ENCODE measurements around the gene GNAO1.
"Not testable (repeated sequence)": the region's sequence is repeated elsewhere in the genome, so short reads cannot be mapped to it uniquely, and the experiment has no call there.

GNAO1 gene

GRCh38 chr16:56366945-56367344, 175.7 kb downstream of the GNAO1 start:
- DNase-seq (ENCODE audit: low spot score): no peak

GRCh38 chr16:56367764-56368163, 176.5 kb downstream of the GNAO1 start:
- no peak for DNase-seq (ENCODE audit: low spot score)

GRCh38 chr16:56368545-56368944, 177.3 kb downstream of the GNAO1 start:
- no peak for DNase-seq (ENCODE audit: low spot score)

GRCh38 chr16:56369202-56369601, 177.9 kb downstream of the GNAO1 start:
- DNase-seq (ENCODE audit: low spot score): no peak

- DNase-seq (ENCODE audit: low spot score): no peak
Measured at GRCh38 chr16:56370185-56370874, 179.0 kb downstream of the GNAO1 start.

GRCh38 chr16:56370875-56371659, 179.8 kb downstream of the GNAO1 start:
- DNase-seq (ENCODE audit: low spot score): no peak

GRCh38 chr16:56371660-56371937, 180.3 kb downstream of the GNAO1 start:
- DNase-seq (ENCODE audit: low spot score): no peak

GRCh38 chr16:56372013-56372634, 180.8 kb downstream of the GNAO1 start:
- DNase-seq (ENCODE audit: low spot score): no peak

GRCh38 chr16:56373003-56373402, 181.7 kb downstream of the GNAO1 start:
- DNase-seq (ENCODE audit: low spot score): no peak

- DNase-seq (ENCODE audit: low spot score): not testable (repeated sequence)
Measured at GRCh38 chr16:56375792-56376191, 184.5 kb downstream of the GNAO1 start.

GRCh38 chr16:56379044-56379443, 187.8 kb downstream of the GNAO1 start:
- DNase-seq (ENCODE audit: low spot score): not testable (repeated sequence)

GRCh38 chr16:56380778-56381485, 189.6 kb downstream of the GNAO1 start:
- DNase-seq (ENCODE audit: low spot score): not testable (repeated sequence)

GRCh38 chr16:56382459-56382858, 191.2 kb downstream of the GNAO1 start:
- no peak for DNase-seq (ENCODE audit: low spot score)

GRCh38 chr16:56382901-56383355, 191.6 kb downstream of the GNAO1 start:
- no peak for DNase-seq (ENCODE audit: low spot score)

- DNase-seq (ENCODE audit: low spot score): no peak
Measured at GRCh38 chr16:56384074-56384721, 192.9 kb downstream of the GNAO1 start.

GRCh38 chr16:56387396-56387795, 196.1 kb downstream of the GNAO1 start:
- DNase-seq (ENCODE audit: low spot score): no peak

- no peak for DNase-seq (ENCODE audit: low spot score)
Measured at GRCh38 chr16:56388209-56388608, 196.9 kb downstream of the GNAO1 start.

GRCh38 chr16:56389554-56389953, 198.3 kb downstream of the GNAO1 start:
- no peak for DNase-seq (ENCODE audit: low spot score)

GRCh38 chr16:56396724-56397123, 205.4 kb downstream of the GNAO1 start:
- DNase-seq (ENCODE audit: low spot score): not testable (repeated sequence)

GRCh38 chr16:56399047-56399446, 207.8 kb downstream of the GNAO1 start:
- no peak for DNase-seq (ENCODE audit: low spot score)

- no peak for DNase-seq (ENCODE audit: low spot score)
Measured at GRCh38 chr16:56399486-56399885, 208.2 kb downstream of the GNAO1 start.

GRCh38 chr16:56400458-56400857, 209.2 kb downstream of the GNAO1 start:
- no peak for DNase-seq (ENCODE audit: low spot score)

All from hematopoietic multipotent progenitor cell treated with erythropoietin and hydrocortisone succinate and interleukin-3 and kit ligand, for 15 days (in vitro differentiated cells).